GM23248 (cell line): ENCODE measurements around the gene ABCC1. TPM values are rescaled to one million over a fixed set of nuclear protein-coding genes. Genes with fewer than 3 reads are reported as not detected.
A peak's percentile ranks its signal among the peaks of the same experiment; 100 is the strongest.

Experiments used
- DNase-seq: peaks from one replicate; pipeline ENCODE4 v3.0.0-alpha.2; 2015
- H2AFZ ChIP-seq: fragments of 200-600 bp; sonication (generic); 2 replicates; pipeline ENCODE4 v1.6.1; 2016; ENCODE audit warnings: antibody characterized with exemption
- H3F3A ChIP-seq: fragments of 200-600 bp; sonication (generic); 2 replicates; pipeline ENCODE4 v1.6.1; 2016; ENCODE audit warnings: mild to moderate bottlenecking, antibody characterized with exemption, mixed run types; ENCODE audit not compliant: insufficient read depth
- H3K27ac ChIP-seq: fragments of 200-600 bp; sonication (generic); 2 replicates; pipeline ENCODE4 v1.5.1; 2016; ENCODE audit warnings: mild to moderate bottlenecking
- H3K27me3 ChIP-seq: fragments of 200-600 bp; sonication (generic); replicated peaks from 2 replicates; pipeline ENCODE4 v1.6.1; 2016; ENCODE audit warnings: mild to moderate bottlenecking; ENCODE audit not compliant: insufficient read depth
- H3K36me3 ChIP-seq: fragments of 200-600 bp; sonication (generic); 2 replicates; pipeline ENCODE4 v1.6.1; 2016; ENCODE audit warnings: low read depth, mild to moderate bottlenecking
- H3K4me1 ChIP-seq: fragments of 200-600 bp; sonication (generic); 2 replicates; pipeline ENCODE4 v1.6.1; 2016; ENCODE audit warnings: mild to moderate bottlenecking; ENCODE audit not compliant: insufficient read depth
- H3K4me2 ChIP-seq: fragments of 200-600 bp; sonication (generic); one replicate; pipeline ENCODE4 v1.6.1; 2016; ENCODE audit warnings: mild to moderate bottlenecking; ENCODE audit not compliant: unreplicated experiment
- H3K4me3 ChIP-seq: fragments of 200-600 bp; sonication (generic); 2 replicates; pipeline ENCODE4 v1.5.1; 2016; ENCODE audit warnings: mild to moderate bottlenecking
- H3K79me2 ChIP-seq: fragments of 200-600 bp; sonication (generic); 2 replicates; pipeline ENCODE4 v1.6.1; 2016; ENCODE audit warnings: mild to moderate bottlenecking; ENCODE audit not compliant: insufficient read depth
- H3K9ac ChIP-seq: fragments of 200-600 bp; sonication (generic); 2 replicates; pipeline ENCODE4 v1.6.1; 2016; ENCODE audit warnings: mild to moderate bottlenecking
- H3K9me2 ChIP-seq: fragments of 200-600 bp; sonication (generic); 2 replicates; pipeline ENCODE4 v1.6.1; 2016; ENCODE audit warnings: mixed run types, mild to moderate bottlenecking, moderate library complexity; ENCODE audit not compliant: insufficient read depth
- H3K9me3 ChIP-seq: fragments of 200-600 bp; sonication (generic); one replicate; pipeline ENCODE4 v1.6.1; 2017; ENCODE audit warnings: low read depth
- H4K20me1 ChIP-seq: fragments of 200-600 bp; sonication (generic); 2 replicates; pipeline ENCODE4 v1.6.0; 2016; ENCODE audit not compliant: insufficient read depth
- EZH2 ChIP-seq: fragments of 200-600 bp; sonication (generic); IDR thresholded peaks from 2 replicates; pipeline ENCODE4 v1.6.1; 2018; ENCODE audit warnings: antibody characterized with exemption, mild to moderate bottlenecking; ENCODE audit not compliant: insufficient read depth, poor library complexity, severe bottlenecking
- EZH2phosphoT487 ChIP-seq: fragments of 200-600 bp; sonication (generic); IDR thresholded peaks from 2 replicates; pipeline ENCODE4 v1.6.1; 2018; ENCODE audit warnings: antibody characterized with exemption, moderate library complexity, mild to moderate bottlenecking, low read depth; ENCODE audit not compliant: insufficient read depth
- WGBS, 2 experiments: methylation state at CpG; one replicate each; pipeline ENCODE4 v1.1.6; 2015 to 2017; ENCODE audit warnings: low lambda C conversion rate in 2 of 2, low coverage in 1 of 2; ENCODE audit errors: missing lambda C conversion rate in 2 of 2; 5-methylcytosine and 5-hydroxymethylcytosine counted together
- in situ Hi-C: fragments of 300-500 bp; cut with MboI; formaldehyde crosslinking; loops from 2 replicates; pipeline ENCODE4 v1.15.0; 2020
- polyA plus RNA-seq: library from polyadenylated mRNA; unstranded; fragments of >200 nt; fragmentation: Nextera tagmentation; extraction: Ambion mirVana; gene quantifications from 2 replicates; pipeline ENCODE4 v1.2.1, GENCODE V29; 2016
- total RNA-seq: library from RNA; depleted of rRNA; stranded (reverse); fragments of >200 nt; shearing (Covaris generic); gene quantifications from 2 replicates; pipeline ENCODE4 v1.2.3, GENCODE V29; 2014

The ABCC1 gene
- total and polyA plus RNA-seq, 2 experiments from 2014 or later: 16.2 to 25.5 TPM

DNA sequence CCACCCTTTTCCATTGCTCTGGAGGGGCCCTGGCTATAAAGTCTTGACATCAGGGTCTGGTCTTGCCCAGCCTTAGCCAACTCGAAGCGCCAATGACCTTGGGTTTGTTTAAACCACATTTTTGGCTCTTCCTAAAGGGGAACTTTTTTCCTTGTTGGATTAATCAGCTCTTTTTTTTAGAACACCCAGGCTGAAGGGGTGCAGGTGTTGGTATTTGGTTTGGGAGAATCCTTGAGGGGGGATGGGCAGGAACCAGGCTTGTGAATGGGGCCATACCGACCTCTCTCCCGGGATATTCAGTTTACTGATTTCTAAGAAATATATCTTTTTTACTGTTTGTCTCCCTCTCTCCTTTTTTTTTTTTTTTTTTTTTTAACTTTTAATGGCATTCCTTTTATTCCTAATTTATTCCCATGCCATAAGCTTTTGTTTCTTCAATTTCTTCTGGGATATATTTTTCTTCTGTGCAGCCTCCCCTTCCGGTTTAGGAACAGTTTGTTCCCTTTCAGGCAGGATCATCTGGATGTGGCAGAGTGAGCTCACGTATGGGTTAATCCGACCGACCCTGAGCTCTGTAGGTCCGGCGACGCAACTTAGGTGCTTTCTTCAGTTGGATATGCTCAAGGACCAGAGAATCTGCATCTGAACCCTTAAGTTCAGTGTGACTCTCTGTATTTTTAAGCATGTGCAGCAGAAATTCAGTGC is 144.4 kb downstream of the ABCC1 start:
- Histone ChIP-seq H3K9ac (no peak overlapping the region), H3K79me2 (no peaks in the 10 kb centered on the region), H3K27ac (no peak overlapping the region), H3K27me3 (no peaks in the 10 kb centered on the region), H3K9me3 (no peaks in the 10 kb centered on the region), H3K4me3 (no peak overlapping the region), H4K20me1 (no peaks in the 10 kb centered on the region), H3K4me1 (peaks cover 12% of the 10 kb centered on the region; the same call in 1 of the 2 replicates), H3K9me2 (no peaks in the 10 kb centered on the region), H2AFZ (no peak overlapping the region), H3F3A (0 out of 2 replicates have a peak, but pooled peaks cover 5% of the 10 kb centered on the region), H3K36me3 (peaks cover 2% of the 10 kb centered on the region; the same call in 1 of the 2 replicates), H3K4me2 (no peak overlapping the region)
- DNase-seq: no peak
- WGBS, 2 experiments: 84 to 89% methylated on average over 11 of the region's 11 CpGs
- no peak for TF ChIP-seq EZH2
- no peak for TF ChIP-seq EZH2phosphoT487
- in situ Hi-C loops: no loop called here

GRCh38 chr16:16095646-16096045 is 146.2 kb downstream of the ABCC1 start:
- TF ChIP-seq EZH2phosphoT487: no peak
- no peak for TF ChIP-seq EZH2
- Histone ChIP-seq H3F3A (0 out of 2 replicates have a peak, but pooled peaks cover 5% of the 10 kb centered on the region), H3K9me3 (no peaks in the 10 kb centered on the region), H3K27me3 (no peaks in the 10 kb centered on the region), H3K4me2 (no peak overlapping the region), H3K9me2 (no peaks in the 10 kb centered on the region), H2AFZ (no peak overlapping the region), H3K79me2 (no peaks in the 10 kb centered on the region), H3K27ac (peak overlapping the region; percentile 40), H3K4me1 (peaks cover 12% of the 10 kb centered on the region; the same call in 1 of the 2 replicates), H3K36me3 (no peaks in the 10 kb centered on the region), H4K20me1 (no peaks in the 10 kb centered on the region), H3K9ac (peak overlapping the region; percentile 15; the same call in 1 of the 2 replicates), H3K4me3 (no peak overlapping the region)
- in situ Hi-C loops: no loop called here
- peak; percentile 25 for DNase-seq
- 71 to 79% methylated on average over 8 of the region's 8 CpGs for WGBS, 2 experiments

DNA sequence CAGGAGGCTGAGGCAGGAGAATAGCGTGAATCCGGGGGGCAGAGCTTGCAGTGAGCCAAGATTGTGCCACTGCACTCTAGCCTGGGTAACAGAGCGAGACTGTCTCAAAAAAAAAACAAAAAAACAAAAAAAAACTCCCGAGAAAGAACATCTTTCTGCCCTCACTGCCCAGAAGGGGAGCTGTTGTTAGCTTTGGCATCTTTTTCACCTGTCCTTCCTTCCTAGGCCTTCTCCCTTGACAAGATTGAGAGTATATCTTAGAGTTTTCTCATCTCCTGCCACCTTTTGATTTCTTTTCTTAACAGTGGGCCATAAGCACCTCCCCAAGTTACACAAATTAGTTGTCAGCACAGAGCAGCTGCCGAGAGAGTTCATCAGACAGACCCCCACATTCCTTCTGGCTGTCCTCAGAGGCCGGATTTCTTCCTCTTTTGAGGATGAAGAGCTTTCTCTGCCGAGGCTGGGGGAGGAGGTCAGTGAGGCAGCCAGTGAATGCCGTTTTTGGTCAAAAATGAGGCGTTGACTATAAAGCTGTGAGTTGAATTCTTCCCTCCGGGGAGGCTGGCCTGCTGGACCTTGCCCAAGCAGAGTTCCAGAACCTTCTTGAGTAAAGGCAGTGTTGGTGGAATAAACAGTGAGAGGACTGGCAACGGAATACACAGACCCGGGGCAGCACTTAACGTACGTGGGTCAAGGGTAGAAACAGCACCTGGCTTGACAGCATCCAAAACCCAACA is 146.9 kb downstream of the ABCC1 start:
- in situ Hi-C loops: no loop called here
- WGBS, 2 experiments: 55 to 56% methylated on average over 14 of the region's 14 CpGs
- no peak overlapping the region for H3K4me3 ChIP-seq
- no peaks in the 10 kb centered on the region for H3K36me3 ChIP-seq
- H3K9me3 ChIP-seq: no peaks in the 10 kb centered on the region
- no peaks in the 10 kb centered on the region for H3K79me2 ChIP-seq
- H3K4me1 ChIP-seq: peaks cover 12% of the 10 kb centered on the region; the same call in 1 of the 2 replicates
- TF ChIP-seq EZH2phosphoT487 (no peak), EZH2 (no peak)
- no peak overlapping the region for H3K4me2 ChIP-seq
- no peaks in the 10 kb centered on the region for H3K27me3 ChIP-seq
- H3K9ac ChIP-seq: peak overlapping the region; percentile 15; the same call in 1 of the 2 replicates
- H3F3A ChIP-seq: 0 out of 2 replicates have a peak, but pooled peaks cover 5% of the 10 kb centered on the region
- H4K20me1 ChIP-seq: no peaks in the 10 kb centered on the region
- H3K27ac ChIP-seq: peak overlapping the region; percentile 40
- H2AFZ ChIP-seq: no peak overlapping the region
- H3K9me2 ChIP-seq: no peaks in the 10 kb centered on the region
- peak; percentile 51 for DNase-seq

- no peak overlapping the region for H2AFZ ChIP-seq
Measured at GRCh38 chr16:16096858-16097213, 147.4 kb downstream of the ABCC1 start.

More at GRCh38 chr16:16096858-16097213, 147.4 kb downstream of the ABCC1 start:
- Histone ChIP-seq H3K27me3 (no peaks in the 10 kb centered on the region), H3K79me2 (no peaks in the 10 kb centered on the region), H4K20me1 (no peaks in the 10 kb centered on the region), H3K4me1 (peaks cover 12% of the 10 kb centered on the region; the same call in 1 of the 2 replicates), H3K4me2 (no peak overlapping the region), H3K4me3 (no peak overlapping the region), H3K9me2 (no peaks in the 10 kb centered on the region), H3K9me3 (no peaks in the 10 kb centered on the region), H3K9ac (no peak overlapping the region), H3K27ac (peak overlapping the region; percentile 40; the same call in 1 of the 2 replicates), H3F3A (0 out of 2 replicates have a peak, but pooled peaks cover 5% of the 10 kb centered on the region), H3K36me3 (no peaks in the 10 kb centered on the region)
- in situ Hi-C loops: no loop called here
- 89 to 90% methylated on average over 3 of the region's 3 CpGs for WGBS, 2 experiments
- TF ChIP-seq EZH2phosphoT487: no peak
- no peak for TF ChIP-seq EZH2
- no peak for DNase-seq
